ENCODE results near the gene BCOR.
A peak's percentile ranks its signal among the peaks of the same experiment; 100 is the strongest.

Gene BCOR

GRCh38 chrX:40108162-40108958, 10.6 kb upstream of the BCOR start:
- H3K4me3 ChIP-seq (ENCODE audit: low read length) = peak overlapping the region; percentile 62
- H3K4me1 ChIP-seq (ENCODE audit: insufficient read depth, low read length) = peaks cover 7% of the 10 kb centered on the region
- H3K9me3 ChIP-seq (ENCODE audit: low read length) = no peaks in the 10 kb centered on the region
- peak overlapping the region; percentile 26 for H2AFZ ChIP-seq (ENCODE audit: low read depth, low read length)
- no peaks in the 10 kb centered on the region for H3K36me3 ChIP-seq (ENCODE audit: insufficient read depth, low read length)
- no peaks in the 10 kb centered on the region for H3K27me3 ChIP-seq (ENCODE audit: insufficient read depth, low read length)

GRCh38 chrX:40107291-40108161, 9.8 kb upstream of the BCOR start:
- Histone ChIP-seq H3K9me3 (ENCODE audit: low read length) (no peaks in the 10 kb centered on the region), H3K36me3 (ENCODE audit: insufficient read depth, low read length) (no peaks in the 10 kb centered on the region), H3K4me3 (ENCODE audit: low read length) (peak overlapping the region; percentile 62), H3K27me3 (ENCODE audit: insufficient read depth, low read length) (no peaks in the 10 kb centered on the region), H3K4me1 (ENCODE audit: insufficient read depth, low read length) (peaks cover 7% of the 10 kb centered on the region), H2AFZ (ENCODE audit: low read depth, low read length) (no peak overlapping the region)

DNA sequence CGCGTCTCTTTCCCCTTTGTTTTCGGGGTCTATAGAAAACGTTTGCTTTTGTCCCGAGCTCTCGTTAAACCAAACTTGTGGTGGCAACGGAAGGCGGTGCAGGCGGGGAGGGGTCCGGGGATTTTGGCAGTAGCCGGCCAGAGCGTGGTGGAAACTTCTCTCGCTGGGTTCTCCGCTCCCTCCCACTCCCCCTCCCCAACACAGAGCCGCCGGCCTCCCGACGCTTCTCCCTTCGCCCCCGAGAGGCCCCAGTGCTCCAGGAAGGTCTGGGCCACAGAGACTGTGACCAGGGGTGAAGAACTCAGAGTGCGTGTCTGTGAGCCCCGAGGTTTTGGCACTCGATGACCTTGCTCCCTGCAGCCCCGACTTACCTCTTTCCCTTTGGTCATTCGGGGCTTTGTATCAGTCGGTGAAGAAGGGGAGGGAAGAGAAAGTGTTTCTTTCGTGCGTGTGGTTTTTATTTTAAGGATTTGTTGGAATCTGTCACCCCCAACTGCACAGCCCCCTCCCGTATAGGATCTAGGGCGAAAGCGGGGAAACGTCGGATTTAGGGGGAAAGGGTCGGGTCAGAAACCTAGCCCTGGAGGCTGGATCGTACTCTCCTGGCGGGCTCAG, 9.0 kb upstream of the BCOR start:
- Histone ChIP-seq H3K9me3 (ENCODE audit: low read length) (no peaks in the 10 kb centered on the region), H3K36me3 (ENCODE audit: insufficient read depth, low read length) (no peaks in the 10 kb centered on the region), H3K27me3 (ENCODE audit: insufficient read depth, low read length) (no peaks in the 10 kb centered on the region), H2AFZ (ENCODE audit: low read depth, low read length) (no peak overlapping the region), H3K4me1 (ENCODE audit: insufficient read depth, low read length) (peaks cover 12% of the 10 kb centered on the region), H3K4me3 (ENCODE audit: low read length) (peak overlapping the region; percentile 62)

GRCh38 chrX:40105835-40106675, 8.3 kb upstream of the BCOR start:
- H3K4me3 ChIP-seq (ENCODE audit: low read length) = peak overlapping the region; percentile 62
- H3K27me3 ChIP-seq (ENCODE audit: insufficient read depth, low read length) = no peaks in the 10 kb centered on the region
- H3K36me3 ChIP-seq (ENCODE audit: insufficient read depth, low read length) = no peaks in the 10 kb centered on the region

GRCh38 chrX:40104985-40105834, 7.5 kb upstream of the BCOR start:
- H3K4me3 ChIP-seq (ENCODE audit: low read length) = peak overlapping the region; percentile 62
- H3K4me1 ChIP-seq (ENCODE audit: insufficient read depth, low read length) = peaks cover 22% of the 10 kb centered on the region
- no peak overlapping the region for H2AFZ ChIP-seq (ENCODE audit: low read depth, low read length)
- no peaks in the 10 kb centered on the region for H3K9me3 ChIP-seq (ENCODE audit: low read length)
- H3K36me3 ChIP-seq (ENCODE audit: insufficient read depth, low read length) = no peaks in the 10 kb centered on the region
- H3K27me3 ChIP-seq (ENCODE audit: insufficient read depth, low read length) = no peaks in the 10 kb centered on the region

More at GRCh38 chrX:40105835-40106675, 8.3 kb upstream of the BCOR start:
- Histone ChIP-seq H3K4me1 (ENCODE audit: insufficient read depth, low read length) (peaks cover 19% of the 10 kb centered on the region), H3K9me3 (ENCODE audit: low read length) (no peaks in the 10 kb centered on the region), H2AFZ (ENCODE audit: low read depth, low read length) (no peak overlapping the region)

- Histone ChIP-seq H3K4me1 (ENCODE audit: insufficient read depth, low read length) (peaks cover 20% of the 10 kb centered on the region), H3K27me3 (ENCODE audit: insufficient read depth, low read length) (no peaks in the 10 kb centered on the region), H2AFZ (ENCODE audit: low read depth, low read length) (no peak overlapping the region), H3K9me3 (ENCODE audit: low read length) (no peaks in the 10 kb centered on the region), H3K4me3 (ENCODE audit: low read length) (peak overlapping the region; percentile 62), H3K36me3 (ENCODE audit: insufficient read depth, low read length) (no peaks in the 10 kb centered on the region)
Measured at GRCh38 chrX:40104630-40104984, 6.8 kb upstream of the BCOR start.

DNA sequence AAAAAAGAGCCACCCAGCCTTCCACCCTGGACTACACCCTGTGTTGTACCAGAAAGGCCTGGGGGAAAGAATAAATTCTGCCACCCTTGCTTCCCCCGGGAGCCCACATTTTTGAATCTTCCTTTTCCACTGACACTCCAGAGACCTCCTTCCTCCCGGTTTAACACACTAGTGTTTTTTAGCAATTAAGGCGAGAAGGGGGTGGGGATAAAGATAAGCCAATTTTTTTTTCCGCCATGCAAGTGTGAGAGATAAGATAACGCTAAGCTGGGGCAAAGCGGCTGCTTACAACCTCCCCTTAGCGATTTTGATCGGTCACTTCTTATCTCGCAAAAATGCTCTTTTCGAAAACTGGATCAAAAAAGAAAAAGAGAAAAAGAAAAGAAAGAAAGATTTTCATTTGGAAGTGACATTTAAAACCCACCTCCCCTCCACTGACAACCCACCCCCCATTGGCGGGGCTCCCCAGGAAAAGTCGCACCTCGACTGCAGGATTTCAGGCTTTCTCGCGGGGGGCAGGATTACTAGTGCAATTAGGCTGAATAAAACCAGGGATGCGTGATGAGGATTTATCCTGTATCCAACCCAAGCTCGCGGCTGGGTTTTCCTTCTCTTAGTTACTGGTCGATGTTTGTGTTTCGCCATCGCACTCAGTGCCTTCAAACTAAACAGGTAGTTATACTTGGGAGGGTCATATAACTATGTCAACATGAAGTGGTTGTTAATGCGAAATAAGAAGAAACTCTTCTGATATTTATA, 6.0 kb upstream of the BCOR start:
- Histone ChIP-seq H3K4me3 (ENCODE audit: low read length) (no peak overlapping the region), H2AFZ (ENCODE audit: low read depth, low read length) (no peak overlapping the region), H3K36me3 (ENCODE audit: insufficient read depth, low read length) (no peaks in the 10 kb centered on the region), H3K9me3 (ENCODE audit: low read length) (no peaks in the 10 kb centered on the region), H3K27me3 (ENCODE audit: insufficient read depth, low read length) (no peaks in the 10 kb centered on the region), H3K4me1 (ENCODE audit: insufficient read depth, low read length) (peaks cover 20% of the 10 kb centered on the region)

GRCh38 chrX:40102393-40103381, 4.9 kb upstream of the BCOR start:
- no peak overlapping the region for H2AFZ ChIP-seq (ENCODE audit: low read depth, low read length)
- H3K9me3 ChIP-seq (ENCODE audit: low read length) = no peaks in the 10 kb centered on the region
- H3K4me3 ChIP-seq (ENCODE audit: low read length) = no peak overlapping the region
- H3K27me3 ChIP-seq (ENCODE audit: insufficient read depth, low read length) = no peaks in the 10 kb centered on the region
- H3K4me1 ChIP-seq (ENCODE audit: insufficient read depth, low read length) = peaks cover 20% of the 10 kb centered on the region
- H3K36me3 ChIP-seq (ENCODE audit: insufficient read depth, low read length) = no peaks in the 10 kb centered on the region

- no peaks in the 10 kb centered on the region for H3K27me3 ChIP-seq (ENCODE audit: insufficient read depth, low read length)
- H3K4me1 ChIP-seq (ENCODE audit: insufficient read depth, low read length) = peaks cover 17% of the 10 kb centered on the region
- no peak overlapping the region for H2AFZ ChIP-seq (ENCODE audit: low read depth, low read length)
- no peak overlapping the region for H3K4me3 ChIP-seq (ENCODE audit: low read length)
- no peaks in the 10 kb centered on the region for H3K36me3 ChIP-seq (ENCODE audit: insufficient read depth, low read length)
- H3K9me3 ChIP-seq (ENCODE audit: low read length) = no peaks in the 10 kb centered on the region
Measured at GRCh38 chrX:40101430-40101802, 3.7 kb upstream of the BCOR start.

DNA sequence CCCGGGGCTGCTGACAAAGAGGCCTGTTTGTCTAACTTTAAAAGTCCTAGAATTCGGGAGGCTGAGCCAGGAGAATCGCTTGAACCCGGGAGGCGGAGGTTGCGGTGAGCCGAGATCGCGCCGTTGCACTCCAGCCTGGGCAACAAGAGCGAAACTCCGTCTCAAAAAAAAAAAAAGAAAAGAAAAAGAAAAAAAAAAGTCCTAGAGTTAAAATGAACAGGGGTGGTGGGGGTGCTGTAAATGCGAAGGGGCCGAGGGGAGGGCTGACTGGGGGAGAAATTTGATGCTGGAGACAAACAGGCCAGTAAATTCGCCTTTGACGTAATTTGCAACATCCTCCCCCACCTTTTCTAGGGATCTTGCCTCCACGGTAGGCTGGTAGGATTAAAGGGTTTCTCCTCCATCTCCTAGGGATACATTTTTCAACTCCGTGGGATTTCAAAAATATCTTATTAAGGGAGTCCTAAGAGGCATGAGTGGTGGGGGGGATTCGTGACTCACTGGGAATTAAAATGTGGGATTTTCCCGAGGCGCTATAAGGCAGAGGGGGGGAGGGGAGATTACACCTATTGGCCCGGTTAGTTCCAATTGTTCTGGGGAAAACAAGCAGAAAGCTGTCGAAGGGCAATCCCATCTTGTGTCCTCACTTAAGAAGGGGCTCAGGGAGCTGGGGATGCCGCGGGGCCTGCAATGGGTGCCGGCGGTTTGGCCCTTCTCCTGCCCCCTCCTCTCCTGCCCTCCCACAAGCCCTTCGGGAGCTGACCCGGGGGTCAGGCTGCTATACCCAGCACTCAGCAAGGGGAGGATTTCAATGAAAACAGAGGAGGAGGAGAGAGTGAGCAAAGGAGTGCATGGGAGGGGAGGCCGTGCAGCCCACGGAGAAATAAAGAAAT, 3.0 kb upstream of the BCOR start:
- no peak overlapping the region for H3K4me3 ChIP-seq (ENCODE audit: low read length)

More for the DNA sequence above, 3.0 kb upstream of the BCOR start:
- no peaks in the 10 kb centered on the region for H3K27me3 ChIP-seq (ENCODE audit: insufficient read depth, low read length)
- H3K36me3 ChIP-seq (ENCODE audit: insufficient read depth, low read length) = no peaks in the 10 kb centered on the region
- peaks cover 17% of the 10 kb centered on the region for H3K4me1 ChIP-seq (ENCODE audit: insufficient read depth, low read length)
- no peaks in the 10 kb centered on the region for H3K9me3 ChIP-seq (ENCODE audit: low read length)
- H2AFZ ChIP-seq (ENCODE audit: low read depth, low read length) = peak overlapping the region; percentile 5

Data from neuron (in vitro differentiated cells).